Fibroblast of skin of right biceps (primary cell): ENCODE data around the gene CYBRD1.
"Not testable (repeated sequence)": the region's sequence is repeated elsewhere in the genome, so short reads cannot be mapped to it uniquely, and the experiment has no call there.

ENCODE experiments used
- DNase-seq: peaks from one replicate; pipeline ENCODE4 v3.0.0-alpha.2; 2013

Gene CYBRD1

GRCh38 chr2:171522052-171522787, at the start of gene CYBRD1:
TSS of gene CYBRD1 (plus strand) at chr2:171522474. CDS start at chr2:171522546, 72 bp downstream.
- peak; percentile 89 for DNase-seq

GRCh38 chr2:171475979-171476378, 46.3 kb upstream of the CYBRD1 start:
- DNase-seq: no peak

- DNase-seq: peak; percentile 12
Observed at GRCh38 chr2:171478345-171478744, 43.9 kb upstream of the CYBRD1 start.

- no peak for DNase-seq
Observed at GRCh38 chr2:171479154-171479814, 43.0 kb upstream of the CYBRD1 start.

GRCh38 chr2:171480908-171481307, 41.4 kb upstream of the CYBRD1 start:
- no peak for DNase-seq

GRCh38 chr2:171482308-171482707, 40.0 kb upstream of the CYBRD1 start:
- peak; percentile 4 for DNase-seq

- DNase-seq: peak; percentile 65
Observed at GRCh38 chr2:171482877-171483276, 39.4 kb upstream of the CYBRD1 start.

GRCh38 chr2:171483793-171484192, 38.5 kb upstream of the CYBRD1 start:
- no peak for DNase-seq

- DNase-seq: no peak
Observed at GRCh38 chr2:171485116-171485515, 37.2 kb upstream of the CYBRD1 start.

- no peak for DNase-seq
Observed at GRCh38 chr2:171487201-171487600, 35.1 kb upstream of the CYBRD1 start.

- DNase-seq: no peak
Observed at GRCh38 chr2:171487803-171488259, 34.4 kb upstream of the CYBRD1 start.

- no peak for DNase-seq
Observed at GRCh38 chr2:171490577-171490976, 31.7 kb upstream of the CYBRD1 start.

- no peak for DNase-seq
Observed at GRCh38 chr2:171491292-171491691, 31.0 kb upstream of the CYBRD1 start.

GRCh38 chr2:171492664-171493063, 29.6 kb upstream of the CYBRD1 start:
- no peak for DNase-seq

- not testable (repeated sequence) for DNase-seq
Observed at GRCh38 chr2:171497664-171498063, 24.6 kb upstream of the CYBRD1 start.

- no peak for DNase-seq
Observed at GRCh38 chr2:171505374-171505773, 16.9 kb upstream of the CYBRD1 start.

GRCh38 chr2:171509945-171510731, 12.1 kb upstream of the CYBRD1 start:
- no peak for DNase-seq

GRCh38 chr2:171512014-171512413, 10.3 kb upstream of the CYBRD1 start:
- no peak for DNase-seq

GRCh38 chr2:171512683-171513195, 9.5 kb upstream of the CYBRD1 start:
- no peak for DNase-seq

GRCh38 chr2:171513719-171514160, 8.5 kb upstream of the CYBRD1 start:
- no peak for DNase-seq

GRCh38 chr2:171514908-171515582, 7.2 kb upstream of the CYBRD1 start:
- DNase-seq: no peak

- peak; percentile 28 for DNase-seq
Observed at GRCh38 chr2:171515672-171516298, 6.5 kb upstream of the CYBRD1 start.
